Measurements from ENCODE around the gene GRM7.

GRCh38 chr3:7637694-7638093 is 776.8 kb downstream of the GRM7 start:
- no peak for TF ChIP-seq POLR2AphosphoS5 (IDR thresholded peaks at IDR 0.05)
- TF ChIP-seq, protein P1, sequence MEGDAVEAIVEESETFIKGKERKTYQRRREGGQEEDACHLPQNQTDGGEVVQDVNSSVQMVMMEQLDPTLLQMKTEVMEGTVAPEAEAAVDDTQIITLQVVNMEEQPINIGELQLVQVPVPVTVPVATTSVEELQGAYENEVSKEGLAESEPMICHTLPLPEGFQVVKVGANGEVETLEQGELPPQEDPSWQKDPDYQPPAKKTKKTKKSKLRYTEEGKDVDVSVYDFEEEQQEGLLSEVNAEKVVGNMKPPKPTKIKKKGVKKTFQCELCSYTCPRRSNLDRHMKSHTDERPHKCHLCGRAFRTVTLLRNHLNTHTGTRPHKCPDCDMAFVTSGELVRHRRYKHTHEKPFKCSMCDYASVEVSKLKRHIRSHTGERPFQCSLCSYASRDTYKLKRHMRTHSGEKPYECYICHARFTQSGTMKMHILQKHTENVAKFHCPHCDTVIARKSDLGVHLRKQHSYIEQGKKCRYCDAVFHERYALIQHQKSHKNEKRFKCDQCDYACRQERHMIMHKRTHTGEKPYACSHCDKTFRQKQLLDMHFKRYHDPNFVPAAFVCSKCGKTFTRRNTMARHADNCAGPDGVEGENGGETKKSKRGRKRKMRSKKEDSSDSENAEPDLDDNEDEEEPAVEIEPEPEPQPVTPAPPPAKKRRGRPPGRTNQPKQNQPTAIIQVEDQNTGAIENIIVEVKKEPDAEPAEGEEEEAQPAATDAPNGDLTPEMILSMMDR (IDR thresholded peaks at IDR 0.05), result no peak
